Aorta (tissue), 5 donors: ENCODE measurements around the gene PLA2G4A. TPM values are rescaled to one million over a fixed set of nuclear protein-coding genes. Genes with fewer than 3 reads are reported as not detected.

Experiments
- ATAC-seq: fragments of 200-7000 bp; cut with Tn5 transposase; one replicate; pipeline ENCODE4 v1.9.1; 2022; ENCODE audit warnings: moderate library complexity; ENCODE audit not compliant: low FRiP score
- DNase-seq, 2 donors: peaks; one replicate each; pipeline ENCODE4 v3.0.0-alpha.2; 2020
- H3K27ac ChIP-seq, 2 donors: one replicate each; pipeline ENCODE4 v1.5.1; 2013; ENCODE audit warnings: low read length in 2 of 2, mild to moderate bottlenecking in 2 of 2, moderate library complexity in 2 of 2, control low read depth in 1 of 2, inconsistent platforms in 1 of 2, low read depth in 1 of 2
- H3K27me3 ChIP-seq, 2 donors: one replicate each; pipeline ENCODE4 v1.6.1; 2013; ENCODE audit warnings: control low read depth in 1 of 2, low read length in 1 of 2, mild to moderate bottlenecking in 1 of 2, moderate library complexity in 1 of 2; ENCODE audit not compliant: insufficient read depth in 2 of 2, control insufficient read depth in 1 of 2
- H3K36me3 ChIP-seq, 2 donors: one replicate each; pipeline ENCODE4 v1.6.1; 2013; ENCODE audit warnings: control low read depth in 1 of 2, low read length in 1 of 2, mild to moderate bottlenecking in 1 of 2; ENCODE audit not compliant: insufficient read depth in 2 of 2, control insufficient read depth in 1 of 2
- H3K4me1 ChIP-seq, 2 donors: one replicate each; pipeline ENCODE4 v1.6.1; 2013; ENCODE audit warnings: low read length in 2 of 2, control low read depth in 1 of 2, mild to moderate bottlenecking in 1 of 2, moderate library complexity in 1 of 2; ENCODE audit not compliant: insufficient read depth in 2 of 2, control insufficient read depth in 1 of 2
- H3K4me3 ChIP-seq, 2 donors: one replicate each; pipeline ENCODE4 v1.5.1; 2013; ENCODE audit warnings: low read length in 2 of 2, control low read depth in 1 of 2, mild to moderate bottlenecking in 1 of 2
- H3K9me3 ChIP-seq: one replicate; pipeline ENCODE4 v1.6.1; 2013; ENCODE audit warnings: mild to moderate bottlenecking, low read length; ENCODE audit not compliant: control insufficient read depth
- WGBS, 2 donors: extraction: QIAGEN DNeasy Blood & Tissue Kit; methylation state at CpG; one replicate each; pipeline ENCODE4 v1.1.7; 2013; 5-methylcytosine and 5-hydroxymethylcytosine counted together
- intact Hi-C, 2 donors: fragments of 100-400 bp; cut with DNase I; formaldehyde crosslinking; loops; one replicate each; pipeline versions ENCODE4 v1.14.2 to v1.15.0; 2022
- polyA plus RNA-seq, 2 donors: library from polyadenylated mRNA; stranded (reverse); fragments of 200-250 nt; gene quantifications; one replicate each; pipeline ENCODE4 v1.2.3, GENCODE V29; 2013
- total RNA-seq, 2 donors: library from RNA; stranded (reverse); fragmentation: NEBNext Ultra II Directional; extraction: Animal tissue kit (Norgen Biotek cat#: 25700); gene quantifications; one replicate each; pipeline ENCODE4 v1.2.1, GENCODE V29; 2021
- donor health status: healthy with polysubstance abuse.
- donor health status: Bipolar disorder and iron deficiency.
- donor health status: DM: no; HTN: no; CAD: no.
- donor health status: DM: no; HTN: no; CAD: no.
- donor health status: DM: yes; HTN: yes; CAD: no.

Gene PLA2G4A
- total and polyA plus RNA-seq, 4 donors: 4.6 to 11.8 (median 7.9) TPM

- WGBS, 2 donors: 73 to 75% methylated on average over 2 of the region's 2 CpGs
- no peaks in the 10 kb centered on the region for H3K4me1 ChIP-seq
- DNase-seq: no peak
Measured at GRCh38 chr1:186813420-186813819, 15.3 kb upstream of the PLA2G4A start.

GRCh38 chr1:186819126-186819525 is 9.6 kb upstream of the PLA2G4A start:
- Histone ChIP-seq H3K36me3 (no peaks in the 10 kb centered on the region), H3K4me3 (no peak overlapping the region), H3K4me1 (no peaks in the 10 kb centered on the region), H3K27me3 (peaks cover 0 to 1% of the 10 kb centered on the region in 2 donors), H3K9me3 (no peaks in the 10 kb centered on the region), H3K27ac (no peak overlapping the region)
- no peak for DNase-seq
- ATAC-seq: no peak
- intact Hi-C loops: no loop called here
- 17 to 24% methylated on average over 3 of the region's 3 CpGs for WGBS, 2 donors

More at GRCh38 chr1:186813420-186813819, 15.3 kb upstream of the PLA2G4A start:
- Histone ChIP-seq H3K27ac (no peak overlapping the region), H3K4me3 (no peak overlapping the region), H3K36me3 (no peaks in the 10 kb centered on the region), H3K27me3 (no peaks in the 10 kb centered on the region), H3K9me3 (no peaks in the 10 kb centered on the region)
- intact Hi-C loops: no loop called here
- ATAC-seq: no peak

GRCh38 chr1:186819563-186819962 is 9.2 kb upstream of the PLA2G4A start:
- Histone ChIP-seq H3K4me1 (no peaks in the 10 kb centered on the region), H3K27me3 (peaks cover 0 to 1% of the 10 kb centered on the region in 2 donors), H3K9me3 (no peaks in the 10 kb centered on the region), H3K4me3 (no peak overlapping the region), H3K27ac (no peak overlapping the region), H3K36me3 (no peaks in the 10 kb centered on the region)
- no peak for DNase-seq
- intact Hi-C loops: no loop called here
- ATAC-seq: no peak
- WGBS, 2 donors: 41% methylated on average over 2 of the region's 2 CpGs

GRCh38 chr1:186829686-186830587 is 1.2 kb downstream of the PLA2G4A start:
- ATAC-seq (no peak), DNase-seq (no peak)
- 76 to 83% methylated on average over 14 of the region's 14 CpGs for WGBS, 2 donors
- Histone ChIP-seq H3K4me1 (no peaks in the 10 kb centered on the region), H3K27ac (no peak overlapping the region), H3K9me3 (no peaks in the 10 kb centered on the region), H3K4me3 (no peak overlapping the region), H3K36me3 (no peaks in the 10 kb centered on the region), H3K27me3 (no peaks in the 10 kb centered on the region)
- intact Hi-C loops: no loop called here

GRCh38 chr1:186831168-186831567 is 2.4 kb downstream of the PLA2G4A start:
- Histone ChIP-seq H3K36me3 (no peaks in the 10 kb centered on the region), H3K9me3 (no peaks in the 10 kb centered on the region), H3K27ac (no peak overlapping the region), H3K4me3 (no peak overlapping the region), H3K4me1 (no peaks in the 10 kb centered on the region), H3K27me3 (no peaks in the 10 kb centered on the region)
- WGBS, 2 donors: 92 to 95% methylated on average over 2 of the region's 2 CpGs
- ATAC-seq: no peak
- intact Hi-C loops: no loop called here
- no peak for DNase-seq

GRCh38 chr1:186834399-186834958 is 5.7 kb downstream of the PLA2G4A start:
- H3K4me3 ChIP-seq: no peak overlapping the region
- intact Hi-C loops: no loop called here
- H3K27ac ChIP-seq: no peak overlapping the region
- WGBS, 2 donors: 88 to 92% methylated on average over 4 of the region's 4 CpGs
- no peaks in the 10 kb centered on the region for H3K36me3 ChIP-seq
- no peak for ATAC-seq
- no peaks in the 10 kb centered on the region for H3K4me1 ChIP-seq
- no peaks in the 10 kb centered on the region for H3K9me3 ChIP-seq
- H3K27me3 ChIP-seq: no peaks in the 10 kb centered on the region
- no peak for DNase-seq

GRCh38 chr1:186835448-186835847 is 6.7 kb downstream of the PLA2G4A start:
- 91 to 93% methylated on average over 3 of the region's 3 CpGs for WGBS, 2 donors
- no peaks in the 10 kb centered on the region for H3K36me3 ChIP-seq
- no peaks in the 10 kb centered on the region for H3K4me1 ChIP-seq
- no peaks in the 10 kb centered on the region for H3K9me3 ChIP-seq
- intact Hi-C loops: no loop called here
- DNase-seq (no peak), ATAC-seq (no peak)
- no peaks in the 10 kb centered on the region for H3K27me3 ChIP-seq
- H3K27ac ChIP-seq: no peak overlapping the region
- no peak overlapping the region for H3K4me3 ChIP-seq

GRCh38 chr1:186837806-186838205 is 9.1 kb downstream of the PLA2G4A start:
- no peak for ATAC-seq

More at GRCh38 chr1:186837806-186838205, 9.1 kb downstream of the PLA2G4A start:
- H3K27ac ChIP-seq: no peak overlapping the region
- H3K36me3 ChIP-seq: no peaks in the 10 kb centered on the region
- no peaks in the 10 kb centered on the region for H3K4me1 ChIP-seq
- no peak for DNase-seq
- H3K27me3 ChIP-seq: no peaks in the 10 kb centered on the region
- no peaks in the 10 kb centered on the region for H3K9me3 ChIP-seq
- 93 to 97% methylated on average over 4 of the region's 4 CpGs for WGBS, 2 donors
- intact Hi-C loops: no loop called here
- no peak overlapping the region for H3K4me3 ChIP-seq
